Fibroblast of villous mesenchyme (primary cell): ENCODE measurements around the gene PROZ. TPM values are rescaled to one million over a fixed set of nuclear protein-coding genes. Genes with fewer than 3 reads are reported as not detected.

Source experiments
- DNase-seq: peaks from one replicate; pipeline ENCODE4 v3.0.0-alpha.2; 2010; ENCODE audit warnings: low read depth
- H3K4me3 ChIP-seq: 2 replicates; pipeline ENCODE4 v1.5.1; 2011; ENCODE audit warnings: low read depth, mild to moderate bottlenecking, low read length
- total RNA-seq: library from RNA; depleted of rRNA; stranded (reverse); fragments of >200 nt; gene quantifications from 2 replicates; pipeline ENCODE4 v1.2.3, GENCODE V29; 2012
- TF ChIP-seq, protein P1 (sequence below): IDR thresholded peaks from 2 replicates; pipeline ENCODE4 v1.5.1; 2012; ENCODE audit warnings: low read depth, mild to moderate bottlenecking, low read length; ENCODE audit not compliant: insufficient read depth

Gene PROZ
- total RNA-seq, 1 donor, result under 0.01 TPM

DNA sequence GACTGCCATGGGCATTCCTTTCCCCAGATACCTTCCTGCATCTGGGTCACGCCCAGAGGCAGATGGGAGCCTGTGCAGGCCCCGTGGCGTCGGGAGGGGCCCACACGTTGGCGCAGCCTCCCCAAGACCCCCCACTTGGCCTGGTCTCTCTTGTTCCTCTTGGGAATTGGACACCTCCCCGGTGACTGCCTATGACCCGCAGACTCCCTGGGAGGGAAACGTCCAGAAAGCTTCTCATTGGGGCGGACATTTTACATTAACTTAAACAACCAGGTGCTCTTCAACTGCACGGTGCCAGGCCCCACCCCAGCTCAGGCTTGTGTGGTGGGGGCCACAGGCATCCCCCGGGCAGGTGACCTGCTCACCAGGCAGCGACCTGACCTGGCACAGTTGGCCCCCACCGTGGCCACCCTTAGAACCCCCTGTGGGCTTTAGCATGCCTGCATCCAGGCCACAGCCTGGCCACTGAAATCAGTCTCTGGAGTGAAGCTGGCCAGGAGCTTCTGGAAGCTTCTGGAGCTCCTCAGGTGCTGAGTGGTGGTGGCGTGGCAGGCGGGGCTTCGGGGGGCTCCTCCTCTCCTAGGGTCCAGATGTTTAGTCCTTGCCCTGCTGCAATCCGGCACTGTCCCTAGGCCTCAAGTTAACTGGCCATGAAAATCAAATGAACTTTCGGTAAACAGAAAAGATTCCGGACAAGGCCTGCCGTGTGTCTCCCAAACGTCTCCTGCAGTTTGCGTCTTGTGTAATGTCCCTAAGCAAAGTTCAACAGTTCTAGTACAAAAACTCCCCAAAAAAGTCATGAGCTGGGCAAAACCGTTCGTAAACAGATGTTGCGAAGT lies 8.5 kb upstream of the PROZ start:
- no peak for DNase-seq
- TF ChIP-seq, protein P1, sequence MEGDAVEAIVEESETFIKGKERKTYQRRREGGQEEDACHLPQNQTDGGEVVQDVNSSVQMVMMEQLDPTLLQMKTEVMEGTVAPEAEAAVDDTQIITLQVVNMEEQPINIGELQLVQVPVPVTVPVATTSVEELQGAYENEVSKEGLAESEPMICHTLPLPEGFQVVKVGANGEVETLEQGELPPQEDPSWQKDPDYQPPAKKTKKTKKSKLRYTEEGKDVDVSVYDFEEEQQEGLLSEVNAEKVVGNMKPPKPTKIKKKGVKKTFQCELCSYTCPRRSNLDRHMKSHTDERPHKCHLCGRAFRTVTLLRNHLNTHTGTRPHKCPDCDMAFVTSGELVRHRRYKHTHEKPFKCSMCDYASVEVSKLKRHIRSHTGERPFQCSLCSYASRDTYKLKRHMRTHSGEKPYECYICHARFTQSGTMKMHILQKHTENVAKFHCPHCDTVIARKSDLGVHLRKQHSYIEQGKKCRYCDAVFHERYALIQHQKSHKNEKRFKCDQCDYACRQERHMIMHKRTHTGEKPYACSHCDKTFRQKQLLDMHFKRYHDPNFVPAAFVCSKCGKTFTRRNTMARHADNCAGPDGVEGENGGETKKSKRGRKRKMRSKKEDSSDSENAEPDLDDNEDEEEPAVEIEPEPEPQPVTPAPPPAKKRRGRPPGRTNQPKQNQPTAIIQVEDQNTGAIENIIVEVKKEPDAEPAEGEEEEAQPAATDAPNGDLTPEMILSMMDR, result no peak
- H3K4me3 ChIP-seq, result no peak overlapping the region

DNA sequence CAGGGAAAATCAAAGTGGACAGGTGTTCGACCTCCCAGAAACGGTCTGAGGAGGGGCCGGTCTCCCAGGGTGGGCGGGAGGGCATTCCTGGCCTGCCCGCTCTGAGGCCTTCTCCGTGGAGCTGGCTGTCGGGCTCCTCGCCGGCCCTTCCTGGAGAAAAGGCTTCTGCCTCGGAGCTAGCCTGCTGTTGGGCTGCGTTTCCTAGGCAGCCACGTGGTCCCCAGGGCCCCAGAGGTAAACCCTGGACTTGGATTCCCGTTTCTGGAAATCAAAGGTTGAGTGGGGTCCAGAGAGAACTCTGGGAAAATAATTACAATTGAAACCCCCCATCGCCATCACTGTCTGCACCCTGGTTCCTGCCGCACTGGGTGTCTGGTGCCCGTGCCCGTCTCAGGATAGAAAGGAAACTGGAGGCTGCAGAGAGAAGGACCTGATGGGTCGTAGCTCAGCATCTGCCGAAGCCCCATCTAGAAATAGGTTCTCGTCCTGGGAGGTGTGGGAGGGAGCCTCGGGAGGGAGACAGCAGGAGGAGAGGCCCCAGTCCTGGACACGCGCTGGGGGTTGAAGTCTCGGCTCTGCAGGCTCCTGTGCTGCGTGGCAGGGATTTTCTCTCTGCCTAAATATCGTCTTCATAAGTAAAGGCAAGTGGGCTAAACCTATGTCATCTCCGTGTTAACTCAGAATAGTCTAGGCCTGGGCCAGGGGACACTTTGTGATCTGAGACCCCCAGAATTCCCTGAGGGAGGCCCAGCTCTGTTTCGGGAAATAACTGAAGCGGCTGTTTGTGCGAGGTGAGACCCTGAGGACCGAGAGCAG lies 7.7 kb upstream of the PROZ start:
- TF ChIP-seq, protein P1, result no peak
- no peak for DNase-seq
- H3K4me3 ChIP-seq, result no peak overlapping the region

DNA sequence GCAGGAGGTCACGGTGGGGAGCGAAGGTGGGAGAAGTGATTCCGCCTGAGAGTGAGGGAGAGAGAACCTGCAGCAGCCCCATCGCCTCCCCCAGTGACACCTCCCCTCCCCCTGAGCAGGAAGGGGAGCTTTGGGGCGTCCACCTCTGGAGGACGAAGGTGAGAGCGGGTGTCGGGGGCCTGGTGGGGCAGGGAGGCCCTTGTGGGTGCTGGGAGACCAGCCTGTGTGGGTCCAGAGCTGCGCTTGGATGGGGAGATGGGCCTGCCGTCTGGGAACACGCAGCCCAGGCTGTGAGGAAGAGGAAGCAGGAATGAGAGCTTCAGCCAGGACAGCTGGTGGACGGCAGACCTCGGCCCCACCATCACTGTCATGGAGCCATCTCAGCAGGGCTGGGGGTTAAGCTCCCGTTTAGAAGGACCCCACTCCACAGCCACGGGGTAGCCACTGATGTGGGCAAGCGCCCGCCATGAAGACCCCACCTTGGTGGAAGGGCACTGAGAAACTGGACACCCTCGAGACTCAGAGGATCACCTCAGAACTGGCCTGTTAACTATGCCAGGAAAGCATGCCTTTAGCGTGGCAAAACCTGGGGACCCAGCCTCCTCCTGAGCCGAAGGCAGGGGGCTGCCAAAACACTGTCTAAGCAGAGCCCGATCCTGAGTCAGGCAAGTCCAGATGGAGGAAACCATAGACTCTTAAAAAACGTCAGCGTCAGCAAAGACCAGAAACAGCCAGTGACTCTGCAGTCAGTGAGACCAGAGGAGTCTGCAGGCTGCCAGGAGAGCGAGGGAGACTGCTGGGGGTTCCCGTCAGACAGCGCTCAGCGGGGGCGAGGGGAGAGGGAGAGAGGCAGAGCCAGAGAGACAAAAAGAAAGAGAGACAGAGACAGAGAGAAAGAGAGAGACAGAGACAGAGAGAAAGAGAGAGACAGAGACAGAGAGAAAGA lies 6.4 kb upstream of the PROZ start:
- peak; percentile 60 for DNase-seq
- no peak overlapping the region for H3K4me3 ChIP-seq
- TF ChIP-seq, protein P1, result no peak

DNA sequence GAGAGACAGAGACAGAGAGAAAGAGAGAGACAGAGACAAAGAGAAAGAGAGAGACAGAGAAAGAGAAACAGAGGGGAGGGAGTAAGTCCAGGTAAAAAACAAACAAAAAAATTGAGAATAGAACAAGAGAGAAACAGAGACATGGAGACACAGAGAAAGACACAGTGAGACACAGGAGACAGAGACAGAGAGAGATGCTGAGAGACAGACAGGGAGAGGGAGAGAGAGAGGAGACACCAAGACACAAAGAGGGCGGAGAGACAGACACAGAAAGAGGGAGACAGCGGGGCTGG lies 5.8 kb upstream of the PROZ start:
- TF ChIP-seq, protein P1, result no peak
- DNase-seq, result no peak
- peak overlapping the region; percentile 21 for H3K4me3 ChIP-seq

DNA sequence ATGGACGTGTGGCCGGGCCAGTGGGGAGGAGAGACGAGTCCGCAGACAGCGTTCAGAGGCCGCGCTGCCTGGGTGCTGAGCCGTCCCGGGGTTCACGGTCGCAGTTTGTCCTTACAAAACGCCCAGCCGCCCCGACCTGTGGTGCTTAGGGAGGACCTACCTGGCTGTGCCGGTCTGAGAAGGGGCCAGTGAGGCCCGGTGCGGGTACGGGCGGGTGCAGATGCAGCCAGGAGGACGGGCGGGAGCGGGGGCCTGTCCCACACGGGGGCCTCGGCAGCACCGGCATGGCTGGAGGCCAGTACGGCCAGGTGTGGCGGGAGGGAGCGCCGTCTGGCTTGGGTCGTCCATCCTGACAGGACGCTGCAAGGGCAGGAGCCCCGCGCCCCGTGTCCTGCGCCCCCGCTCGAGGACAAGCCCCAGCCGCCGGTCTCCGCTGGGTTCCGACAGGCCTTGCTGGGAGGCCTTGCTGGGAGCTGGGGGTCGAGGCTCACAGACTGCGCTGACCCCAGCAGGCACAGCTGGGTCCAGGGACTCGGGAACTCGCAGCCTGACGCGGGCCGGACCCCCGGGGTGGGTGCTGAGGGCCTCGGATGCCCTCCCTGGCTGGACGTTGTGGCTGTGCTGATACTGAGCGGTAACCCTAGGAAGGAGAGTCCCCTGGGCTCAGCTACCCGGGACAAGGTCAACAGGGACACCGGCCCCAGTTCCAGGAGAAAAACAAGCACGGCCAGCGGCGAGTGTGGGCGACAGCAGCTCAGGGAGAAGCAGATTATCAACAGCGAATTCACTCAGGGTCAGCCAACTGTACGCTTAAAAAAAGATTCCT lies 5.3 kb upstream of the PROZ start:
- TF ChIP-seq, protein P1, result no peak
- peak overlapping the region; percentile 49 for H3K4me3 ChIP-seq
- peak; percentile 22 for DNase-seq
